GM18502 (cell line): ENCODE results near the gene SLC17A5.
"Not testable (repeated sequence)": the region's sequence is repeated elsewhere in the genome, so short reads cannot be mapped to it uniquely, and the experiment has no call there.

ENCODE experiments used
- ATAC-seq: cut with Tn5 transposase; IDR thresholded peaks from one replicate; pipeline ENCODE4 v1.9.1; 2021; ENCODE audit warnings: mild to moderate bottlenecking; ENCODE audit not compliant: unreplicated experiment, poor library complexity

The SLC17A5 gene

GRCh38 chr6:73653571-73654424 is at the start of gene SLC17A5:
SLC17A5 (minus strand) TSS chr6:73653992; CDS start chr6:73653886, 106 bp downstream.
- ATAC-seq: peak; percentile 87

- ATAC-seq: no peak
Observed at GRCh38 chr6:73703466-73703865, 49.7 kb upstream of the SLC17A5 start.

GRCh38 chr6:73702444-73702843 is 48.7 kb upstream of the SLC17A5 start:
- ATAC-seq: no peak

- no peak for ATAC-seq
Observed at GRCh38 chr6:73699676-73700459, 46.1 kb upstream of the SLC17A5 start.

- no peak for ATAC-seq
Observed at GRCh38 chr6:73696966-73697655, 43.3 kb upstream of the SLC17A5 start.

GRCh38 chr6:73695619-73696421 is 42.0 kb upstream of the SLC17A5 start, which contains the start of gene CD109:
CD109 (plus strand) TSS chr6:73696203; CDS start chr6:73696216, 13 bp downstream.
- ATAC-seq: peak; percentile 67

- no peak for ATAC-seq
Observed at GRCh38 chr6:73694711-73695411, 41.1 kb upstream of the SLC17A5 start.

- ATAC-seq: no peak
Observed at GRCh38 chr6:73691512-73691911, 37.7 kb upstream of the SLC17A5 start.

GRCh38 chr6:73690056-73690455 is 36.3 kb upstream of the SLC17A5 start:
- no peak for ATAC-seq

GRCh38 chr6:73688351-73688750 is 34.6 kb upstream of the SLC17A5 start:
- ATAC-seq: no peak

- ATAC-seq: not testable (repeated sequence)
Observed at GRCh38 chr6:73683574-73683973, 29.8 kb upstream of the SLC17A5 start.

- ATAC-seq: no peak
Observed at GRCh38 chr6:73680289-73680918, 26.6 kb upstream of the SLC17A5 start.

GRCh38 chr6:73679846-73680245 is 26.1 kb upstream of the SLC17A5 start:
- ATAC-seq: not testable (repeated sequence)

GRCh38 chr6:73679009-73679408 is 25.2 kb upstream of the SLC17A5 start:
- ATAC-seq: no peak

GRCh38 chr6:73675466-73676098 is 21.8 kb upstream of the SLC17A5 start:
- peak; percentile 92 for ATAC-seq

- no peak for ATAC-seq
Observed at GRCh38 chr6:73671911-73672685, 18.3 kb upstream of the SLC17A5 start.

- no peak for ATAC-seq
Observed at GRCh38 chr6:73669005-73669404, 15.2 kb upstream of the SLC17A5 start.

GRCh38 chr6:73667798-73668197 is 14.0 kb upstream of the SLC17A5 start:
- ATAC-seq: no peak
